HCT116 (cell line): Measurements from ENCODE around the gene TMEM208. TPM values are rescaled to one million over a fixed set of nuclear protein-coding genes. Genes with fewer than 3 reads are reported as not detected.

Experiments used
- ATAC-seq: fragments of 200-7000 bp; cut with Tn5 transposase; 2 replicates; pipeline ENCODE4 v1.9.1; 2020; ENCODE audit warnings: mild to moderate bottlenecking, moderate library complexity
- BruUV-seq: library from RNA; stranded (reverse); fragments of 400-500 nt; replicated peaks from 2 replicates; lab custom pipeline; 2021; lab: Mats Ljungman, UMichigan
- CTCF ChIA-PET: fragments of 300-600 bp; sonication (Branson Sonifier 250); formaldehyde crosslinking; loops from one replicate; lab custom pipeline; 2021; ENCODE audit warnings: antibody characterized with exemption; lab: Charles Lee
- POLR2A ChIA-PET: fragments of 300-600, 350-600 bp; sonication (Branson Sonifier 250); formaldehyde crosslinking; loops from one replicate; lab custom pipeline; 2021; ENCODE audit warnings: antibody characterized with exemption; lab: Charles Lee
- RAD21 ChIA-PET, 2 experiments: fragments of 300-600 bp; sonication (Branson Sonifier 250); formaldehyde crosslinking; loops; one replicate each; lab custom pipeline; 2023; ENCODE audit warnings: low total read pairs in 2 of 2; ENCODE audit not compliant: uncharacterized antibody in 2 of 2, unreplicated experiment in 2 of 2, low non-redundant PET in 1 of 2; lab: Charles Lee
- DNase-seq: peaks from one replicate; pipeline ENCODE4 v3.0.0-alpha.2; 2010; ENCODE audit warnings: low read depth, low spot score
- H2AFZ ChIP-seq: fragments of 200-600 bp; shearing (Covaris generic), sonication (generic); 2 replicates; pipeline ENCODE4 v1.6.1; 2017; ENCODE audit warnings: low read depth, mixed run types, mixed read lengths, antibody characterized with exemption, low read length; ENCODE audit not compliant: poor library complexity, severe bottlenecking
- H3K27ac ChIP-seq: 2 replicates; pipeline ENCODE4 v1.5.1; 2012; ENCODE audit warnings: low read depth, low read length
- H3K27me3 ChIP-seq: fragments of 200-600 bp; sonication (generic); 2 replicates; pipeline ENCODE4 v1.6.1; 2016; ENCODE audit warnings: mixed run types, low read length, mixed read lengths; ENCODE audit not compliant: insufficient read depth
- H3K36me3 ChIP-seq, 2 experiments: fragments of 200-500 bp in 1 of 2; fragments of 200-600 bp in 1 of 2; sonication (Bioruptor generic) in 1 of 2; sonication (generic) in 1 of 2; 2 replicates each; pipeline versions ENCODE4 v1.5.1 to v1.6.1; 2014 to 2016; ENCODE audit warnings: low read length in 2 of 2, inconsistent platforms in 1 of 2, mixed read lengths in 1 of 2, mixed run types in 1 of 2; ENCODE audit not compliant: insufficient read depth in 2 of 2, control insufficient read depth in 1 of 2
- H3K4me1 ChIP-seq, 2 experiments: fragments of 200-600 bp in 1 of 2; sonication (generic) in 1 of 2; 2 replicates each; pipeline versions ENCODE4 v1.5.1 to v1.6.1; 2012 to 2017; ENCODE audit warnings: low read length in 2 of 2, inconsistent platforms in 1 of 2, mild to moderate bottlenecking in 1 of 2, mixed read lengths in 1 of 2, mixed run types in 1 of 2, moderate library complexity in 1 of 2; ENCODE audit not compliant: insufficient read depth in 2 of 2, control insufficient read depth in 1 of 2
- H3K4me2 ChIP-seq: fragments of 200-600 bp; sonication (generic); 2 replicates; pipeline ENCODE4 v1.6.1; 2017; ENCODE audit warnings: mixed run types, low read length, mixed read lengths
- H3K4me3 ChIP-seq, 2 experiments: fragments of 200-600 bp in 1 of 2; sonication (generic) in 1 of 2; replicated peaks in 1 of 2; 2 replicates each; pipeline ENCODE4 v1.5.1; 2011 to 2016; ENCODE audit warnings: low read length in 2 of 2, control low read depth in 1 of 2, low read depth in 1 of 2, mild to moderate bottlenecking in 1 of 2, mixed read lengths in 1 of 2, mixed run types in 1 of 2
- H3K79me2 ChIP-seq: fragments of 200-600 bp; sonication (generic); 2 replicates; pipeline ENCODE4 v1.6.1; 2017; ENCODE audit warnings: mild to moderate bottlenecking, mixed run types, low read length, moderate library complexity, mixed read lengths; ENCODE audit not compliant: insufficient read depth
- H3K9ac ChIP-seq: fragments of 200-600 bp; sonication (generic); 2 replicates; pipeline ENCODE4 v1.6.1; 2016; ENCODE audit warnings: low read length, mixed read lengths
- H3K9me2 ChIP-seq: fragments of 200-600 bp; sonication (generic), shearing (Covaris generic); 2 replicates; pipeline ENCODE4 v1.6.1; 2017; ENCODE audit warnings: mixed run types, mild to moderate bottlenecking, moderate library complexity; ENCODE audit not compliant: insufficient read depth
- H3K9me3 ChIP-seq, 2 experiments: fragments of 200-500 bp in 1 of 2; fragments of 200-600 bp in 1 of 2; sonication (Bioruptor generic) in 1 of 2; sonication (generic) in 1 of 2; 2 replicates each; pipeline ENCODE4 v1.6.1; 2014 to 2017; ENCODE audit warnings: low read length in 2 of 2, mixed read lengths in 2 of 2, inconsistent platforms in 1 of 2, low read depth in 1 of 2, mild to moderate bottlenecking in 1 of 2, mixed run types in 1 of 2, moderate library complexity in 1 of 2; ENCODE audit not compliant: control insufficient read depth in 1 of 2, insufficient read depth in 1 of 2
- H4K20me1 ChIP-seq: fragments of 200-600 bp; sonication (generic), shearing (Covaris generic); 2 replicates; pipeline ENCODE4 v1.6.1; 2017; ENCODE audit warnings: mixed run types, mild to moderate bottlenecking, moderate library complexity; ENCODE audit not compliant: insufficient read depth
- ATF3 ChIP-seq: IDR thresholded peaks from 2 replicates; pipeline ENCODE4 v1.6.1; 2012
- CEBPB ChIP-seq: IDR thresholded peaks from 2 replicates; pipeline ENCODE4 v1.6.1; 2012; ENCODE audit warnings: low read depth
- CTCF ChIP-seq, 3 experiments: fragments of 200-600 bp in 1 of 3; sonication (generic) in 1 of 3; IDR thresholded peaks in 2 of 3; conservative IDR thresholded peaks in 1 of 3; 2 replicates each; pipeline ENCODE4 v1.5.1; 2012 to 2017; ENCODE audit warnings: low read depth in 2 of 3, low read length in 2 of 3, antibody characterized with exemption in 1 of 3, borderline replicate concordance in 1 of 3, control low read depth in 1 of 3, mild to moderate bottlenecking in 1 of 3, mixed read lengths in 1 of 3, mixed run types in 1 of 3, moderate library complexity in 1 of 3; ENCODE audit not compliant: insufficient read depth in 1 of 3
- EZH2phosphoT487 ChIP-seq: fragments of 200-600 bp; IDR thresholded peaks from 2 replicates; pipeline ENCODE4 v1.6.1; 2018; ENCODE audit warnings: antibody characterized with exemption, borderline replicate concordance
- POLR2AphosphoS5 ChIP-seq: IDR thresholded peaks from 2 replicates; pipeline ENCODE4 v1.6.1; 2011; ENCODE audit warnings: mild to moderate bottlenecking, low read depth, low read length, moderate library complexity
- RAD21 ChIP-seq: IDR thresholded peaks from 2 replicates; pipeline ENCODE4 v1.6.1; 2012; ENCODE audit warnings: low read depth, mild to moderate bottlenecking
- YY1 ChIP-seq: IDR thresholded peaks from 2 replicates; pipeline ENCODE4 v1.6.1; 2011; ENCODE audit warnings: low read length, low read depth, moderate library complexity, mild to moderate bottlenecking; ENCODE audit not compliant: insufficient replicate concordance; ENCODE audit errors: extremely low read depth
- ZNF274 ChIP-seq: fragments of 200-500 bp; sonication (Bioruptor generic); IDR thresholded peaks from 2 replicates; pipeline ENCODE4 v1.6.1; 2014; ENCODE audit warnings: mild to moderate bottlenecking, low read depth, low read length, inconsistent platforms
- intact Hi-C: fragments of 100-400 bp; cut with micrococcal nuclease; formaldehyde crosslinking; loops from 2 replicates; pipeline ENCODE4 v1.10.0; 2022
- total RNA-seq: library from RNA; stranded (reverse); gene quantifications from one replicate; pipeline ENCODE4 v1.2.1, GENCODE V29; 2021; ENCODE audit not compliant: unreplicated experiment
- TF ChIP-seq, protein P1 (sequence below): IDR thresholded peaks from 2 replicates; pipeline ENCODE4 v1.6.1; 2011; ENCODE audit warnings: mild to moderate bottlenecking, low read length, moderate library complexity; ENCODE audit not compliant: insufficient replicate concordance; ENCODE audit errors: extremely low read depth

Gene TMEM208
- total RNA-seq, 1 experiment from 2014 or later, result 36.1 TPM

DNA sequence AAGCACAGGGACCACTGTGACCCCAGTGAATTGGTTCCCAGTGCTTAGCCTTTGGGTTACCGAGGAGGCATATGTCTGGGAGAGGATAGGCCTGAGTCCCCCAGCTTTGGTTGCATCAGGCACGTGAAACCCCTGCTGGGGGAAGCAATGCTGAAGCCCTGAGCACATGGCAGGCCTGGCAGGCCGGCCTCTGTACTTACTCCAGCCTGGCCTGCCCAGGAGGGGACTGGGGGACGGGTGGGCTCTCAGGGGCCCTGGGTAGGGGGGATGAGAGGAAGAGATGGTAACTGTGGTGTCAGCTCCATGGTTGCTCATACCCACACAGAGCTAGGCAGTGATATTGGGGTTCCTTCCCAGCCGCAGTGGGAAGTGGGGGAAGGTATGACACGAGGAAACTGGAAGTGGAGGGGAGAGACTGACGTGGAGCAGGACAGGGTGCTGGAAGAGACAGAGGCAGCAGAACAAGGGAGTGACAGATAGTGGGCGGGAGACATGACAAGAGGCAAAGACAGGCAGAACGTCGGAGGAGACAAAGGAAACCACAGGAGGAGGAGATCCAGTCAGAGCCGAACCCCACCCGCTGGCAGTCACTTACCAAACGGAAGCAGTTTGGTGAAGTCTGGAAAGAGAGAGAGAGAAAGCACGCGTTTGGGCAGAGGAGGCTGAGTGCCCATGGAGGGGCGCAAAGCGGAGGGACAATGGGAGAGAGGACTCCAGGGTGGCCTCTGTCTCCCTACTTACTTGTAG is 9.1 kb downstream of the TMEM208 start:
- Histone ChIP-seq H3K79me2 (peaks cover 29% of the 10 kb centered on the region), H3K9me2 (no peaks in the 10 kb centered on the region), H3K36me3 (peaks cover 33 to 57% of the 10 kb centered on the region in 2 experiments), H3K27ac (peak overlapping the region; percentile 39; the same call in 1 of the 2 replicates), H3K27me3 (no peaks in the 10 kb centered on the region), H4K20me1 (no peaks in the 10 kb centered on the region), H3K4me1 (peaks cover 7 to 25% of the 10 kb centered on the region in 2 experiments), H3K4me3 (no peak overlapping the region), H3K9me3 (no peaks in the 10 kb centered on the region), H3K4me2 (no peak overlapping the region), H2AFZ (no peak overlapping the region), H3K9ac (no peak overlapping the region)
- CTCF ChIA-PET, result interaction anchor here (0.7 to 2.2 kb wide), 4 partner anchors 8 to 38 kb away, joined by 3 to 9 read pairs (median 6); partner anchors contain the start of gene TMEM208
- no peak for ATAC-seq
- BruUV-seq, result no TSS peak
- POLR2A ChIA-PET, result interaction anchor here (0.7 to 1.1 kb wide), 4 partner anchors 8 to 13 kb away, joined by 3 to 13 read pairs (median 4); partner anchors contain the start of genes FHOD1, SLC9A5 and TMEM208
- intact Hi-C loops, result no loop called here
- TF ChIP-seq POLR2AphosphoS5 (no peak), YY1 (no peak), ZNF274 (no peak), CEBPB (no peak), RAD21 (no peak)
- RAD21 ChIA-PET, result no interaction called here
- DNase-seq, result no peak

DNA sequence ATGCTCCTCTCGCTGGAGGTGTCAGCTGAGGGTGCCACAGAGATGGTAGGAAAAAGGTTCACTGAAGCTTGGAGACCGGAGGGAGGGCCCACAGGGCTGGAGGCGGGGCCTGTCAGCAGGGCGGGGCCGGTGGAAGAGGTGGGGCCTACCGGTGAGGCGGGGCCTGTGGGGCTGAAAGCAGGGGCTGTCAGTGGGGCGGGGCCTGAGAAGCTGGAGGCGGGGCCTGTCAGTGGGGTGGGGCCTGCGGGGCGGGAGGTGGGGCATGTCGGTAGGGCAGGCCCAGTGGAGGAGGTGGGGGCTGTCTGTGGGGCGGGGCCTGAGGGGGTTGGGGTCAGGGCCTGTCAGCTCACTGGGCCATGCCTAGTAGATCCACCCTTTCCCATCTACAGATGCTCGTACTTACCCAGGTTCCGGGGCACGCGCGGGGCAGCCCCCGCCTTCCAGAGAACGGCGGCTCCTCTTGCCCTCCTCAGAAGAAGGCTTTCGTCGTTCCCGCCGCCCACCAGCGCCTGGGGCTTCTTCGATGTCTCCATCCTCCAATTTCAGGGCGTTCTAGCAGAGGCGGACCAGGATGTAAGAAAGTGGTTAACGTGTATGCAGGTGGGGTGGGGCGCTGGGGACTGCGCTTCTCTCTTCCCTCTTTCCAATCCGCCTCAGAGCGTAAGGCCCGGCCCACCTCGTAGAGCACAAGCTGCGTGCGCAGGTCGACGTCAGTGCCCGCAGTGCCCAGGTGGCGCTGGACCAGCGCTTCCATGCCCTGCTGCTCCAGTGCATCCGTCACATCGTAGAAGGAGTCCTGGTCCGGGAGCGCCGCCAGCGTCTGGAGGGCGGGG is 9.8 kb downstream of the TMEM208 start:
- no peak overlapping the region for H3K4me2 ChIP-seq
- peaks cover 14 to 33% of the 10 kb centered on the region in 2 experiments for H3K4me1 ChIP-seq
- POLR2A ChIA-PET, result interaction anchor here (0.7 to 1.1 kb wide), 4 partner anchors 9 to 12 kb away, joined by 3 to 13 read pairs (median 4); partner anchors contain the start of genes FHOD1, SLC9A5 and TMEM208
- RAD21 ChIA-PET, result no interaction called here
- H3K4me3 ChIP-seq, result no peak overlapping the region
- CTCF ChIA-PET, result interaction anchor here (0.7 to 2.2 kb wide), 4 partner anchors 9 to 39 kb away, joined by 3 to 9 read pairs (median 6); partner anchors contain the start of gene TMEM208
- no peak overlapping the region for H2AFZ ChIP-seq
- no peaks in the 10 kb centered on the region for H3K9me2 ChIP-seq
- no peaks in the 10 kb centered on the region for H4K20me1 ChIP-seq
- peak overlapping the region; percentile 39; the same call in 1 of the 2 replicates for H3K27ac ChIP-seq
- intact Hi-C loops, result no loop called here
- DNase-seq (peak; percentile 69), ATAC-seq (peak; percentile 88)
- peaks cover 37% of the 10 kb centered on the region for H3K79me2 ChIP-seq
- no TSS peak for BruUV-seq
- no peaks in the 10 kb centered on the region for H3K9me3 ChIP-seq
- no peaks in the 10 kb centered on the region for H3K27me3 ChIP-seq
- H3K9ac ChIP-seq, result no peak overlapping the region
- peaks cover 25 to 49% of the 10 kb centered on the region in 2 experiments for H3K36me3 ChIP-seq
- TF ChIP-seq CTCF (IDR thresholded peaks at IDR 0.05 in 2 of 3, conservative IDR thresholded peaks at IDR 0.05 in 1 of 3; ENCODE audit: borderline replicate concordance in 1 of 3, insufficient read depth in 1 of 3, low read depth in 2 of 3, low read length in 2 of 3) (no peak), ATF3 (no peak), RAD21 (no peak), EZH2phosphoT487 (no peak)
- TF ChIP-seq, protein P1, sequence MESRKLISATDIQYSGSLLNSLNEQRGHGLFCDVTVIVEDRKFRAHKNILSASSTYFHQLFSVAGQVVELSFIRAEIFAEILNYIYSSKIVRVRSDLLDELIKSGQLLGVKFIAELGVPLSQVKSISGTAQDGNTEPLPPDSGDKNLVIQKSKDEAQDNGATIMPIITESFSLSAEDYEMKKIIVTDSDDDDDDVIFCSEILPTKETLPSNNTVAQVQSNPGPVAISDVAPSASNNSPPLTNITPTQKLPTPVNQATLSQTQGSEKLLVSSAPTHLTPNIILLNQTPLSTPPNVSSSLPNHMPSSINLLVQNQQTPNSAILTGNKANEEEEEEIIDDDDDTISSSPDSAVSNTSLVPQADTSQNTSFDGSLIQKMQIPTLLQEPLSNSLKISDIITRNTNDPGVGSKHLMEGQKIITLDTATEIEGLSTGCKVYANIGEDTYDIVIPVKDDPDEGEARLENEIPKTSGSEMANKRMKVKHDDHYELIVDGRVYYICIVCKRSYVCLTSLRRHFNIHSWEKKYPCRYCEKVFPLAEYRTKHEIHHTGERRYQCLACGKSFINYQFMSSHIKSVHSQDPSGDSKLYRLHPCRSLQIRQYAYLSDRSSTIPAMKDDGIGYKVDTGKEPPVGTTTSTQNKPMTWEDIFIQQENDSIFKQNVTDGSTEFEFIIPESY, result no peak
